Measurements from ENCODE around the gene ERP44. TPM values are rescaled to one million over a fixed set of nuclear protein-coding genes. Genes with fewer than 3 reads are reported as not detected.

ERP44 gene
- total RNA-seq, 1 experiment from 2014 or later: 9.4 TPM

DNA sequence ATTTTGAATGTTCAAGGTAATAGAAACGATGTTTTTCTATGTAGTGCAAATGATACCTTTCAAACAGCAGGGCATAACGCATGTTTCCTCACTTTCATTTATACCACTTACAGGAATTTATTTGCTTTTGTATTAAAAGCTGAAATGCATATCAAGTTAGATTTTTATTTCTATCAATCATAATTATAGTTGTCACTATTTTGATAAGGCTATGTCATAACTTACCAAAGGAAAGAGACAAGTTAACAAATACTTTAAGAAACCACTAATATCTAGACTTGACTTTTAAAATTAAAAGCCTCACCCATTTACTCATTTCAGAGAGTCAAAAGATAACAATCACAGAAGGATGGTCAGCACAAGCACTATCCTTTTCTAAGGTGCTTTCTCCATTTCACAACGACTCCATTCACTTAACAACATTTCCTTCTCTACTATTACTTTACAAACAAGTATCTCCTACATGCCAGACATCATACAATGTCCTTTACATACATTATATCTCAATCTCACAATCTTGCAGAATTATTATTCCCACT lies 12.6 kb downstream of the ERP44 start:
- intact Hi-C loops (cut with micrococcal nuclease): no loop called here
- Histone ChIP-seq H3K4me2 (ENCODE audit: low read length) (no peak overlapping the region), H3K27me3 (ENCODE audit: insufficient read depth, low read length) (no peaks in the 10 kb centered on the region), H3K27ac (ENCODE audit: low read depth, low read length) (no peak overlapping the region), H3K9ac (ENCODE audit: low read length) (no peak overlapping the region), H2AFZ (ENCODE audit: low read depth, low read length, poor library complexity, severe bottlenecking) (no peak overlapping the region), H3K4me1 (ENCODE audit: control insufficient read depth in 1 of 2, insufficient read depth in 2 of 2, low read length in 2 of 2) (no peaks in the 10 kb centered on the region), H4K20me1 (ENCODE audit: insufficient read depth) (peaks cover 12% of the 10 kb centered on the region; the same call in 1 of the 2 replicates), H3K79me2 (ENCODE audit: insufficient read depth, low read length) (peaks cover 83% of the 10 kb centered on the region), H3K36me3 (ENCODE audit: control insufficient read depth in 1 of 2, insufficient read depth in 2 of 2, low read length in 2 of 2) (no peaks in the 10 kb centered on the region), H3K4me3 (replicated peaks in 1 of 2; ENCODE audit: low read depth in 1 of 2, low read length in 2 of 2) (no peak overlapping the region), H3K9me3 (ENCODE audit: control insufficient read depth in 1 of 2, insufficient read depth in 1 of 2, low read depth in 1 of 2, low read length in 2 of 2) (no peaks in the 10 kb centered on the region), H3K9me2 (ENCODE audit: insufficient read depth) (no peaks in the 10 kb centered on the region)
- ATAC-seq (no peak), DNase-seq (ENCODE audit: low read depth, low spot score) (no peak)
- TF ChIP-seq ELF1 (IDR thresholded peaks at IDR 0.05; ENCODE audit: borderline replicate concordance, low read depth) (no peak), ZBTB33 (IDR thresholded peaks at IDR 0.05; ENCODE audit: extremely low read depth, insufficient replicate concordance, low read length) (no peak)
- BruUV-seq (replicated peaks): no TSS peak
- ChIA-PET RAD21 (ENCODE audit: low non-redundant PET in 1 of 2, low total read pairs in 2 of 2, uncharacterized antibody in 2 of 2, unreplicated experiment in 2 of 2) (no interaction called here), POLR2A (no interaction called here), CTCF (no interaction called here)

GRCh38 chr9:100084734-100085133 lies 14.1 kb downstream of the ERP44 start:
- no peaks in the 10 kb centered on the region for H3K9me2 ChIP-seq (ENCODE audit: insufficient read depth)
- RAD21 ChIA-PET (ENCODE audit: low non-redundant PET in 1 of 2, low total read pairs in 2 of 2, uncharacterized antibody in 2 of 2, unreplicated experiment in 2 of 2): no interaction called here
- no peak for ATAC-seq
- H4K20me1 ChIP-seq (ENCODE audit: insufficient read depth): peaks cover 12% of the 10 kb centered on the region; the same call in 1 of the 2 replicates
- H3K9me3 ChIP-seq (ENCODE audit: control insufficient read depth in 1 of 2, insufficient read depth in 1 of 2, low read depth in 1 of 2, low read length in 2 of 2): no peaks in the 10 kb centered on the region
- no peaks in the 10 kb centered on the region for H3K4me1 ChIP-seq (ENCODE audit: control insufficient read depth in 1 of 2, insufficient read depth in 2 of 2, low read length in 2 of 2)
- no peaks in the 10 kb centered on the region for H3K27me3 ChIP-seq (ENCODE audit: insufficient read depth, low read length)
- no peak for DNase-seq (ENCODE audit: low read depth, low spot score)
- H3K9ac ChIP-seq (ENCODE audit: low read length): no peak overlapping the region
- CTCF ChIA-PET: interaction anchor here (1.5 kb wide), 1 partner anchor 517 kb away, joined by 3 read pairs; no protein-coding TSS in a partner anchor
- H3K36me3 ChIP-seq (ENCODE audit: control insufficient read depth in 1 of 2, insufficient read depth in 2 of 2, low read length in 2 of 2): no peaks in the 10 kb centered on the region
- no TSS peak for BruUV-seq (replicated peaks)
- peaks cover 83% of the 10 kb centered on the region for H3K79me2 ChIP-seq (ENCODE audit: insufficient read depth, low read length)
- intact Hi-C loops (cut with micrococcal nuclease): no loop called here
- no peak overlapping the region for H3K4me3 ChIP-seq (replicated peaks in 1 of 2; ENCODE audit: low read depth in 1 of 2, low read length in 2 of 2)
- H3K4me2 ChIP-seq (ENCODE audit: low read length): no peak overlapping the region
- H2AFZ ChIP-seq (ENCODE audit: low read depth, low read length, poor library complexity, severe bottlenecking): no peak overlapping the region
- no peak overlapping the region for H3K27ac ChIP-seq (ENCODE audit: low read depth, low read length)
- TF ChIP-seq EZH2 (IDR thresholded peaks at IDR 0.05) (no peak), JUND (IDR thresholded peaks at IDR 0.05) (no peak), EZH2phosphoT487 (IDR thresholded peaks at IDR 0.05; ENCODE audit: borderline replicate concordance) (no peak), CBX3 (IDR thresholded peaks at IDR 0.05; ENCODE audit: low read depth) (no peak), ELF1 (IDR thresholded peaks at IDR 0.05; ENCODE audit: borderline replicate concordance, low read depth) (no peak), SIN3A (IDR thresholded peaks at IDR 0.05; ENCODE audit: low read depth) (no peak)
- POLR2A ChIA-PET: no interaction called here

Measured in HCT116 (cell line).